OCI-LY7 (cell line): ENCODE measurements around the gene TEX44.
A peak's percentile ranks its signal among the peaks of the same experiment; 100 is the strongest.

ENCODE experiments used
- CTCF ChIP-seq: fragments of 200-600 bp; sonication (generic); conservative IDR thresholded peaks from 2 replicates; pipeline ENCODE4 v1.5.1; 2014; ENCODE audit warnings: mild to moderate bottlenecking, antibody characterized with exemption, low read length, moderate library complexity, mixed read lengths
- EZH2phosphoT487 ChIP-seq: fragments of 200-600 bp; sonication (generic); IDR thresholded peaks from 2 replicates; pipeline ENCODE4 v1.6.1; 2018; ENCODE audit warnings: low read depth, borderline replicate concordance, mild to moderate bottlenecking, mixed run types, antibody characterized with exemption, low read length, moderate library complexity, mixed read lengths

GRCh38 chr2:231604685-231605606, 12.3 kb downstream of the TEX44 start:
- TF ChIP-seq EZH2phosphoT487, result no peak
- 0 out of 2 replicates have a peak, but pooled peaks have one; percentile 27 for TF ChIP-seq CTCF
